Measurements from ENCODE around the gene ATF6. TPM values are rescaled to one million over a fixed set of nuclear protein-coding genes. Genes with fewer than 3 reads are reported as not detected.

The ATF6 gene
- polyA plus RNA-seq, 2 of the 4 experiments (the other 2 are of a cell fraction): 8.6 to 28.0 TPM

- no peak for TF ChIP-seq MAFK (IDR thresholded peaks at IDR 0.05; ENCODE audit: partially characterized antibody)
- H3K4me1 ChIP-seq: peaks cover 10% of the 10 kb centered on the region; the same call in 1 of the 3 replicates
- H3K4me3 ChIP-seq: no peak overlapping the region
- ChIA-PET CTCF (interaction anchor here (0.8 to 1.2 kb wide), 2 partner anchors 8 to 20 kb away, joined by 3 read pairs; no protein-coding TSS in a partner anchor), POLR2A (no interaction called here)
- H3K4me2 ChIP-seq: no peak overlapping the region
- no peak for FAIRE-seq
- no peaks in the 10 kb centered on the region for H3K9me3 ChIP-seq
- no peak for ATAC-seq
- no peak overlapping the region for H3K27ac ChIP-seq
- WGBS (ENCODE audit: missing lambda C conversion rate): 76% methylated on average over 8 of the region's 8 CpGs
- DNase-seq (ENCODE audit: low read depth in 1 of 2, low spot score in 1 of 2): no peak
Measured at GRCh38 chr1:161718559-161719324, 47.4 kb upstream of the ATF6 start.

- no peak overlapping the region for H3K27ac ChIP-seq
- CTCF ChIA-PET: no interaction called here
- POLR2A ChIA-PET: no interaction called here
- TF ChIP-seq TFCP2L1 (CRISPR knock-in tag; IDR thresholded peaks at IDR 0.05): no peak
- TF ChIP-seq SMC3 (IDR thresholded peaks at IDR 0.05): no peak
- no peak for TF ChIP-seq RCOR1 (IDR thresholded peaks at IDR 0.05; ENCODE audit: low read depth, low read length)
- TF ChIP-seq ZNF302 (CRISPR knock-in tag; IDR thresholded peaks at IDR 0.05): no peak
- no peak for TF ChIP-seq ELK1 (IDR thresholded peaks at IDR 0.05; ENCODE audit: low read depth, low read length)
- no peak for TF ChIP-seq CEBPB (IDR thresholded peaks at IDR 0.05)
- no peak for TF ChIP-seq CHD2 (IDR thresholded peaks at IDR 0.05; ENCODE audit: low read length, partially characterized antibody)
- no peak for TF ChIP-seq HMGXB4 (CRISPR knock-in tag; IDR thresholded peaks at IDR 0.05; ENCODE audit: borderline replicate concordance)
- TF ChIP-seq MYC (IDR thresholded peaks at IDR 0.05; ENCODE audit: borderline replicate concordance, low read length): no peak
- no peak for TF ChIP-seq JUN (IDR thresholded peaks at IDR 0.05)
- TF ChIP-seq CHD4 (IDR thresholded peaks at IDR 0.05; ENCODE audit: borderline replicate concordance): no peak
- H3K4me2 ChIP-seq: no peak overlapping the region
- H3K9me3 ChIP-seq: no peaks in the 10 kb centered on the region
- H3K4me1 ChIP-seq: peaks cover 10% of the 10 kb centered on the region; the same call in 1 of the 3 replicates
- no peak for DNase-seq (ENCODE audit: low read depth in 1 of 2, low spot score in 1 of 2)
- H3K4me3 ChIP-seq: no peak overlapping the region
- ATAC-seq: no peak
- FAIRE-seq: no peak
- 100% methylated on average over 1 of the region's 1 CpG for WGBS (ENCODE audit: missing lambda C conversion rate)
Measured at GRCh38 chr1:161719325-161719611, 46.9 kb upstream of the ATF6 start.

GRCh38 chr1:161720422-161720821, 45.7 kb upstream of the ATF6 start:
- Histone ChIP-seq H3K9me3 (no peaks in the 10 kb centered on the region), H3K27ac (no peak overlapping the region), H3K4me3 (no peak overlapping the region), H3K4me1 (peaks cover 11% of the 10 kb centered on the region; the same call in 2 of the 3 replicates), H3K4me2 (no peak overlapping the region)
- 97% methylated on average over 1 of the region's 1 CpG for WGBS (ENCODE audit: missing lambda C conversion rate)
- TF ChIP-seq HOXB5 (CRISPR knock-in tag; IDR thresholded peaks at IDR 0.05): no peak
- TF ChIP-seq BHLHE40 (IDR thresholded peaks at IDR 0.05; ENCODE audit: low read depth, low read length): no peak
- no peak for TF ChIP-seq REST (IDR thresholded peaks at IDR 0.05)
- TF ChIP-seq RNF2 (IDR thresholded peaks at IDR 0.05; ENCODE audit: borderline replicate concordance, low read depth): no peak
- TF ChIP-seq CBX8 (IDR thresholded peaks at IDR 0.05): no peak
- no peak for TF ChIP-seq POLR2A (IDR thresholded peaks at IDR 0.05; ENCODE audit: low read length)
- no peak for TF ChIP-seq GATA3 (IDR thresholded peaks at IDR 0.05; ENCODE audit: borderline replicate concordance)
- TF ChIP-seq CHD2 (IDR thresholded peaks at IDR 0.05; ENCODE audit: low read length, partially characterized antibody): no peak
- TF ChIP-seq NR3C1 (IDR thresholded peaks at IDR 0.05): no peak
- POLR2A ChIA-PET: no interaction called here
- ATAC-seq (no peak), FAIRE-seq (no peak), DNase-seq (ENCODE audit: low read depth in 1 of 2, low spot score in 1 of 2) (no peak)
- CTCF ChIA-PET: no interaction called here
